HepG2 (cell line): ENCODE measurements around the gene ZSCAN31. TPM values are rescaled to one million over a fixed set of nuclear protein-coding genes. Genes with fewer than 3 reads are reported as not detected.

Experiments used
- AGO2 ChIP-seq: fragments of 200-400 bp; formaldehyde crosslinking; optimal IDR thresholded peaks from 2 replicates; pipeline ENCODE3; 2017; ENCODE audit warnings: mild to moderate bottlenecking, low read depth, low read length, moderate library complexity
- DNMT3B ChIP-seq: conservative IDR thresholded peaks from 2 replicates; pipeline ENCODE4 v1.6.1; 2016; ENCODE audit warnings: missing biosample characterization, control low read depth
- ERF ChIP-seq: IDR thresholded peaks from 2 replicates; pipeline ENCODE4 v1.6.1; 2018; ENCODE audit warnings: missing biosample characterization, missing genetic modification reagents
- FOXP1 ChIP-seq, 2 experiments: fragments of 450-650 bp in 1 of 2; IDR thresholded peaks; 2 replicates each; pipeline ENCODE4 v1.6.1; 2017 to 2018; ENCODE audit warnings: antibody characterized with exemption in 1 of 2
- GATAD2A ChIP-seq: IDR thresholded peaks from 2 replicates; pipeline ENCODE4 v1.6.1; 2016
- HDAC2 ChIP-seq: sonication (generic); formaldehyde crosslinking; IDR thresholded peaks from 2 replicates; pipeline ENCODE4 v1.4.0; 2020; ENCODE audit warnings: missing genetic modification reagents
- KAT2B ChIP-seq: fragments of 150-350 bp; IDR thresholded peaks from 2 replicates; pipeline ENCODE4 v1.6.1; 2014; ENCODE audit warnings: low read depth, low read length, borderline replicate concordance
- KAT8 ChIP-seq: IDR thresholded peaks from 2 replicates; pipeline ENCODE4 v1.6.1; 2016; ENCODE audit warnings: missing genetic modification reagents, missing compliant biosample characterization
- MAF1 ChIP-seq: sonication (generic); formaldehyde crosslinking; IDR thresholded peaks from 2 replicates; pipeline ENCODE4 v1.5.0; 2020; ENCODE audit warnings: missing genetic modification reagents, borderline replicate concordance
- PBX2 ChIP-seq: IDR thresholded peaks from 2 replicates; pipeline ENCODE4 v1.6.1; 2016; ENCODE audit warnings: control low read depth
- SP2 ChIP-seq: sonication (generic); formaldehyde crosslinking; IDR thresholded peaks from 2 replicates; pipeline ENCODE4 v1.5.1; 2020; ENCODE audit warnings: mild to moderate bottlenecking, missing genetic modification reagents
- ZNF101 ChIP-seq: sonication (generic); formaldehyde crosslinking; IDR thresholded peaks from 2 replicates; pipeline ENCODE4 v1.4.0; 2020; ENCODE audit warnings: mild to moderate bottlenecking, low read depth, missing genetic modification reagents, borderline replicate concordance
- ZNF367 ChIP-seq: sonication (generic); formaldehyde crosslinking; IDR thresholded peaks from 2 replicates; pipeline ENCODE4 v1.4.0; 2020; ENCODE audit warnings: missing genetic modification reagents, borderline replicate concordance
- ZNF512B ChIP-seq: sonication (generic); formaldehyde crosslinking; IDR thresholded peaks from 2 replicates; pipeline ENCODE4 v1.5.1; 2020; ENCODE audit warnings: missing genetic modification reagents, mild to moderate bottlenecking, borderline replicate concordance
- ZNF629 ChIP-seq: sonication (generic); formaldehyde crosslinking; conservative IDR thresholded peaks from 2 replicates; pipeline ENCODE4 v1.5.0; 2020; ENCODE audit warnings: missing genetic modification reagents
- ZNF747 ChIP-seq: sonication (generic); formaldehyde crosslinking; IDR thresholded peaks from 2 replicates; pipeline ENCODE4 v1.8.1; 2023; ENCODE audit warnings: missing genetic modification reagents, mild to moderate bottlenecking, borderline replicate concordance
- ZSCAN25 ChIP-seq: sonication (generic); formaldehyde crosslinking; IDR thresholded peaks from 2 replicates; pipeline ENCODE4 v1.8.0; 2022; ENCODE audit warnings: mild to moderate bottlenecking, missing genetic modification reagents
- polyA plus RNA-seq, 8 experiments: library from polyadenylated mRNA; depleted of rRNA in 3 of 8; stranded (reverse) in 7 of 8; unstranded in 1 of 8; fragments of >200 nt; fragmentation: Illumina TruSeq in 4 of 8; extraction: Trizol in 4 of 8; gene quantifications; 2 replicates each; pipeline versions ENCODE4 v1.2.1 to v1.2.3, GENCODE V29; 2011 to 2016; ENCODE audit warnings: low read depth in 4 of 8, missing spikeins in 1 of 8, mixed read lengths in 1 of 8; ENCODE audit not compliant: insufficient read depth in 1 of 8
- total RNA-seq, 5 experiments: library from RNA; depleted of rRNA; stranded (reverse); fragments of >200 nt; fragmentation: Illumina TruSeq; extraction: Trizol; gene quantifications; 2 replicates each; pipeline ENCODE4 v1.2.3, GENCODE V29; 2016; ENCODE audit warnings: low read depth in 1 of 5
- TF ChIP-seq, protein P1 (sequence below): sonication (generic); formaldehyde crosslinking; IDR thresholded peaks from 2 replicates; pipeline ENCODE4 v1.8.0; 2022; ENCODE audit warnings: mild to moderate bottlenecking, missing genetic modification reagents, moderate library complexity
- TF ChIP-seq, protein P2 (sequence below): sonication (generic); formaldehyde crosslinking; IDR thresholded peaks from 2 replicates; pipeline ENCODE4 v1.4.0; 2020; ENCODE audit warnings: mild to moderate bottlenecking, missing genetic modification reagents

Gene ZSCAN31
- total and polyA plus RNA-seq, 2 of the 13 experiments (the other 11 are each of a cell fraction or from before 2014, with no cell fraction given): 5.3 to 6.2 TPM

GRCh38 chr6:28349892-28350737 lies 14.2 kb upstream of the ZSCAN31 start, which contains the start of gene ZKSCAN3 (continued):
- peak; percentile 76; the same call in 1 of the 2 replicates for TF ChIP-seq ZNF512B
- TF ChIP-seq, protein P1, sequence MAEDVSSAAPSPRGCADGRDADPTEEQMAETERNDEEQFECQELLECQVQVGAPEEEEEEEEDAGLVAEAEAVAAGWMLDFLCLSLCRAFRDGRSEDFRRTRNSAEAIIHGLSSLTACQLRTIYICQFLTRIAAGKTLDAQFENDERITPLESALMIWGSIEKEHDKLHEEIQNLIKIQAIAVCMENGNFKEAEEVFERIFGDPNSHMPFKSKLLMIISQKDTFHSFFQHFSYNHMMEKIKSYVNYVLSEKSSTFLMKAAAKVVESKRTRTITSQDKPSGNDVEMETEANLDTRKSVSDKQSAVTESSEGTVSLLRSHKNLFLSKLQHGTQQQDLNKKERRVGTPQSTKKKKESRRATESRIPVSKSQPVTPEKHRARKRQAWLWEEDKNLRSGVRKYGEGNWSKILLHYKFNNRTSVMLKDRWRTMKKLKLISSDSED (CRISPR knock-in tag): no peak
- TF ChIP-seq GATAD2A (CRISPR knock-in tag): peak; percentile 73
- peak; percentile 51; the same call in 1 of the 2 replicates for TF ChIP-seq SP2 (CRISPR knock-in tag)
- 0 out of 2 replicates have a peak, but pooled peaks have one; percentile 7 for TF ChIP-seq MAF1 (CRISPR knock-in tag)
- TF ChIP-seq HDAC2: peak; percentile 66; the same call in 1 of the 2 replicates
- TF ChIP-seq KAT2B: no peak
- 0 out of 2 replicates have a peak, but pooled peaks have one; percentile 51 for TF ChIP-seq ZNF629 (CRISPR knock-in tag)
- TF ChIP-seq ZNF367 (CRISPR knock-in tag): no peak
- no peak for TF ChIP-seq FOXP1 (IDR thresholded peaks at IDR 0.05)
- TF ChIP-seq FOXP1 (CRISPR knock-in tag; IDR thresholded peaks at IDR 0.05): no peak; the same call in 1 of the 2 replicates
- no peak for TF ChIP-seq ZNF101
- TF ChIP-seq KAT8 (CRISPR knock-in tag): peak; percentile 96
- TF ChIP-seq, protein P2, sequence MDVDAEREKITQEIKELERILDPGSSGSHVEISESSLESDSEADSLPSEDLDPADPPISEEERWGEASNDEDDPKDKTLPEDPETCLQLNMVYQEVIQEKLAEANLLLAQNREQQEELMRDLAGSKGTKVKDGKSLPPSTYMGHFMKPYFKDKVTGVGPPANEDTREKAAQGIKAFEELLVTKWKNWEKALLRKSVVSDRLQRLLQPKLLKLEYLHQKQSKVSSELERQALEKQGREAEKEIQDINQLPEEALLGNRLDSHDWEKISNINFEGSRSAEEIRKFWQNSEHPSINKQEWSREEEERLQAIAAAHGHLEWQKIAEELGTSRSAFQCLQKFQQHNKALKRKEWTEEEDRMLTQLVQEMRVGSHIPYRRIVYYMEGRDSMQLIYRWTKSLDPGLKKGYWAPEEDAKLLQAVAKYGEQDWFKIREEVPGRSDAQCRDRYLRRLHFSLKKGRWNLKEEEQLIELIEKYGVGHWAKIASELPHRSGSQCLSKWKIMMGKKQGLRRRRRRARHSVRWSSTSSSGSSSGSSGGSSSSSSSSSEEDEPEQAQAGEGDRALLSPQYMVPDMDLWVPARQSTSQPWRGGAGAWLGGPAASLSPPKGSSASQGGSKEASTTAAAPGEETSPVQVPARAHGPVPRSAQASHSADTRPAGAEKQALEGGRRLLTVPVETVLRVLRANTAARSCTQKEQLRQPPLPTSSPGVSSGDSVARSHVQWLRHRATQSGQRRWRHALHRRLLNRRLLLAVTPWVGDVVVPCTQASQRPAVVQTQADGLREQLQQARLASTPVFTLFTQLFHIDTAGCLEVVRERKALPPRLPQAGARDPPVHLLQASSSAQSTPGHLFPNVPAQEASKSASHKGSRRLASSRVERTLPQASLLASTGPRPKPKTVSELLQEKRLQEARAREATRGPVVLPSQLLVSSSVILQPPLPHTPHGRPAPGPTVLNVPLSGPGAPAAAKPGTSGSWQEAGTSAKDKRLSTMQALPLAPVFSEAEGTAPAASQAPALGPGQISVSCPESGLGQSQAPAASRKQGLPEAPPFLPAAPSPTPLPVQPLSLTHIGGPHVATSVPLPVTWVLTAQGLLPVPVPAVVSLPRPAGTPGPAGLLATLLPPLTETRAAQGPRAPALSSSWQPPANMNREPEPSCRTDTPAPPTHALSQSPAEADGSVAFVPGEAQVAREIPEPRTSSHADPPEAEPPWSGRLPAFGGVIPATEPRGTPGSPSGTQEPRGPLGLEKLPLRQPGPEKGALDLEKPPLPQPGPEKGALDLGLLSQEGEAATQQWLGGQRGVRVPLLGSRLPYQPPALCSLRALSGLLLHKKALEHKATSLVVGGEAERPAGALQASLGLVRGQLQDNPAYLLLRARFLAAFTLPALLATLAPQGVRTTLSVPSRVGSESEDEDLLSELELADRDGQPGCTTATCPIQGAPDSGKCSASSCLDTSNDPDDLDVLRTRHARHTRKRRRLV (CRISPR knock-in tag): peak; percentile 66; the same call in 1 of the 2 replicates
- no peak for TF ChIP-seq PBX2 (CRISPR knock-in tag)
- peak; percentile 75; the same call in 1 of the 2 replicates for TF ChIP-seq DNMT3B (CRISPR knock-in tag)
- TF ChIP-seq ZNF747 (CRISPR knock-in tag): no peak
- peak; percentile 4; the same call in 1 of the 2 replicates for TF ChIP-seq ZSCAN25 (CRISPR knock-in tag)
- TF ChIP-seq ERF (CRISPR knock-in tag): peak; percentile 81
- TF ChIP-seq AGO2: no peak
